ENCODE measurements around the gene PIK3R4.

Gene PIK3R4

GRCh38 chr3:130746246-130747039, at the start of gene PIK3R4:
TSS of gene PIK3R4 (minus strand) at chr3:130746829. CDS start at chr3:130745218, 1,611 bp downstream.
- TF ChIP-seq CTCF (IDR thresholded peaks at IDR 0.05; ENCODE audit: borderline replicate concordance, control extremely low read depth, extremely low read depth, insufficient read depth, missing control alignments) = no peak
- in situ Hi-C loops (cut with MboI; ENCODE audit: low sequenced_read_pairs, unreplicated experiment) = no loop called here
- peak; percentile 96 for DNase-seq (ENCODE audit: low spot score)

GRCh38 chr3:130795396-130795795, 48.8 kb upstream of the PIK3R4 start:
- TF ChIP-seq CTCF (IDR thresholded peaks at IDR 0.05; ENCODE audit: borderline replicate concordance, control extremely low read depth, extremely low read depth, insufficient read depth, missing control alignments) = no peak
- DNase-seq (ENCODE audit: low spot score) = no peak
- in situ Hi-C loops (cut with MboI; ENCODE audit: low sequenced_read_pairs, unreplicated experiment) = no loop called here

- in situ Hi-C loops (cut with MboI; ENCODE audit: low sequenced_read_pairs, unreplicated experiment) = no loop called here
- no peak for TF ChIP-seq CTCF (IDR thresholded peaks at IDR 0.05; ENCODE audit: borderline replicate concordance, control extremely low read depth, extremely low read depth, insufficient read depth, missing control alignments)
- DNase-seq (ENCODE audit: low spot score) = no peak
Observed at GRCh38 chr3:130792246-130792645, 45.6 kb upstream of the PIK3R4 start.

- no peak for TF ChIP-seq CTCF (IDR thresholded peaks at IDR 0.05; ENCODE audit: borderline replicate concordance, control extremely low read depth, extremely low read depth, insufficient read depth, missing control alignments)
- in situ Hi-C loops (cut with MboI; ENCODE audit: low sequenced_read_pairs, unreplicated experiment) = no loop called here
Observed at GRCh38 chr3:130789782-130790322, 43.2 kb upstream of the PIK3R4 start.

GRCh38 chr3:130787422-130788068, 40.9 kb upstream of the PIK3R4 start:
- in situ Hi-C loops (cut with MboI; ENCODE audit: low sequenced_read_pairs, unreplicated experiment) = no loop called here
- no peak for DNase-seq (ENCODE audit: low spot score)
- TF ChIP-seq CTCF (IDR thresholded peaks at IDR 0.05; ENCODE audit: borderline replicate concordance, control extremely low read depth, extremely low read depth, insufficient read depth, missing control alignments) = no peak

More at GRCh38 chr3:130789782-130790322, 43.2 kb upstream of the PIK3R4 start:
- no peak for DNase-seq (ENCODE audit: low spot score)

- DNase-seq (ENCODE audit: low spot score) = no peak
- no peak for TF ChIP-seq CTCF (IDR thresholded peaks at IDR 0.05; ENCODE audit: borderline replicate concordance, control extremely low read depth, extremely low read depth, insufficient read depth, missing control alignments)
- in situ Hi-C loops (cut with MboI; ENCODE audit: low sequenced_read_pairs, unreplicated experiment) = no loop called here
Observed at GRCh38 chr3:130786306-130786705, 39.7 kb upstream of the PIK3R4 start.
